ENCODE measurements around the gene TC2N. TPM values are rescaled to one million over a fixed set of nuclear protein-coding genes. Genes with fewer than 3 reads are reported as not detected.
A peak's percentile ranks its signal among the peaks of the same experiment; 100 is the strongest.
"Not testable (repeated sequence)": the region's sequence is repeated elsewhere in the genome, so short reads cannot be mapped to it uniquely, and the experiment has no call there.

Gene TC2N
- total RNA-seq, 2 donors from 2014 or later, result 178 to 214 TPM

DNA sequence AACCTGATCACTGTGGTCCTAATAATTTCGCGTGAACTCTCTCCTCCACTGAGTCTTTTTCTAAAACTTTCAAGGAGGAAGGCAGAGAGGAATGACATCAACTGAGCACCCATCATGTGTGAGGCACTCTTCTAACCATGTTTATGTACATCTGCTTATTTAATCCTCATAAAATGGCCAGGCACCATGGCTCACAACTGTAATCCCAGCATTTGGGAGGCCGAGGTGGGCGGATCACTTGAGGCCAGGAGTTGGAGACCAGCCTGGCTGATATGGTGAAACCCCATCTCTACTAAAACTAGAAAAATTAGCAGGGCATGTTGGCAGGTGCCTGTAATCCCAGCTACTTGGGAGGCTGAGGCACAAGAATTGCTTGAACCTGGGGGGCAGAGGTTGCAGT, 4.1 kb upstream of the TC2N start:
- H3K9me3 ChIP-seq (ENCODE audit: control insufficient read depth, low read length, poor library complexity, severe bottlenecking); ATAC-seq; H3K36me3 Mint-ChIP-seq (ENCODE audit: low read depth); DNase-seq; H3K4me3 Mint-ChIP-seq; H3K27me3 Mint-ChIP-seq: not testable (repeated sequence)
- H3K4me1 Mint-ChIP-seq, result peaks cover 78% of the 10 kb centered on the region
- peak overlapping the region; percentile 100 for H3K27ac Mint-ChIP-seq

GRCh38 chr14:91870890-91871289, 3.6 kb upstream of the TC2N start:
- H3K27ac Mint-ChIP-seq, result peak overlapping the region; percentile 100
- no peaks in the 10 kb centered on the region for H3K27me3 Mint-ChIP-seq
- peaks cover 2% of the 10 kb centered on the region for H3K36me3 Mint-ChIP-seq (ENCODE audit: low read depth)
- peaks cover 79% of the 10 kb centered on the region for H3K4me1 Mint-ChIP-seq
- no peaks in the 10 kb centered on the region for H3K9me3 ChIP-seq (ENCODE audit: control insufficient read depth, low read length, poor library complexity, severe bottlenecking)
- DNase-seq (no peak), ATAC-seq (no peak)
- H3K4me3 Mint-ChIP-seq, result peak overlapping the region; percentile 89

- Mint-ChIP-seq H3K27ac (peak overlapping the region; percentile 100), H3K4me3 (peak overlapping the region; percentile 89), H3K4me1 (peaks cover 75% of the 10 kb centered on the region), H3K27me3 (no peaks in the 10 kb centered on the region), H3K36me3 (ENCODE audit: low read depth) (peaks cover 2% of the 10 kb centered on the region)
- DNase-seq, result peak; percentile 36 to 62 (median 54)
- H3K9me3 ChIP-seq (ENCODE audit: control insufficient read depth, low read length, poor library complexity, severe bottlenecking), result no peaks in the 10 kb centered on the region
- ATAC-seq, result peak; percentile 61
Measured at GRCh38 chr14:91870001-91870400, 2.7 kb upstream of the TC2N start.

- H3K9me3 ChIP-seq (ENCODE audit: control insufficient read depth, low read length, poor library complexity, severe bottlenecking), result no peaks in the 10 kb centered on the region
- peak overlapping the region; percentile 89 for H3K4me3 Mint-ChIP-seq
- no peaks in the 10 kb centered on the region for H3K27me3 Mint-ChIP-seq
- peak overlapping the region; percentile 100 for H3K27ac Mint-ChIP-seq
- H3K4me1 Mint-ChIP-seq, result peaks cover 74% of the 10 kb centered on the region
- ATAC-seq (no peak), DNase-seq (no peak)
- peaks cover 2% of the 10 kb centered on the region for H3K36me3 Mint-ChIP-seq (ENCODE audit: low read depth)
Measured at GRCh38 chr14:91869556-91869955, 2.2 kb upstream of the TC2N start.

GRCh38 chr14:91866511-91867295, 633 bp downstream of the TC2N start:
- H3K9me3 ChIP-seq (ENCODE audit: control insufficient read depth, low read length, poor library complexity, severe bottlenecking), result no peaks in the 10 kb centered on the region
- Mint-ChIP-seq H3K4me3 (peak overlapping the region; percentile 98), H3K27ac (peak overlapping the region; percentile 100), H3K36me3 (ENCODE audit: low read depth) (peaks cover 2% of the 10 kb centered on the region), H3K4me1 (peaks cover 69% of the 10 kb centered on the region), H3K27me3 (no peaks in the 10 kb centered on the region)
- ATAC-seq (no peak), DNase-seq (no peak)

DNA sequence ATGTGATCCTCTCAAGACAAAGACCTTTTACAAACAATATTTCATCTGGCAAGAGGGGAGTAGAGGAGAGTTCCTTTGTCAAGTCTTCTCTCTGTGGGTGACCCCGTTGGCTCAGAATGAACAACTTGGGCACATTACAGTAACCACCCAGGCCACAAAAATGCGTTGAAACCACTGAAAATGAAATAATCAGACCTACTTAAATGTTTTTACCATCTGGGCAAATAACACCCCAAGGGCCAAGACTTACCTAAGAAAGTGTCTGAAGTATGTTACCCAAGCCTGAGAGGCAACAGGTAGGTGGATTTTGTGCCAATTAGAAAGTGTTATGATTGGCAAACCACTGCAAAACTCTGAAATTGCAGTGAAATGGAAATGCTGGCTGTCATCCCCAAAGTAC, 1.3 kb downstream of the TC2N start:
- peaks cover 5% of the 10 kb centered on the region for H3K36me3 Mint-ChIP-seq (ENCODE audit: low read depth)
- H3K9me3 ChIP-seq (ENCODE audit: control insufficient read depth, low read length, poor library complexity, severe bottlenecking), result no peaks in the 10 kb centered on the region
- ATAC-seq (no peak), DNase-seq (no peak)
- H3K4me3 Mint-ChIP-seq, result peak overlapping the region; percentile 98
- no peaks in the 10 kb centered on the region for H3K27me3 Mint-ChIP-seq
- H3K4me1 Mint-ChIP-seq, result peaks cover 75% of the 10 kb centered on the region
- peak overlapping the region; percentile 100 for H3K27ac Mint-ChIP-seq

DNA sequence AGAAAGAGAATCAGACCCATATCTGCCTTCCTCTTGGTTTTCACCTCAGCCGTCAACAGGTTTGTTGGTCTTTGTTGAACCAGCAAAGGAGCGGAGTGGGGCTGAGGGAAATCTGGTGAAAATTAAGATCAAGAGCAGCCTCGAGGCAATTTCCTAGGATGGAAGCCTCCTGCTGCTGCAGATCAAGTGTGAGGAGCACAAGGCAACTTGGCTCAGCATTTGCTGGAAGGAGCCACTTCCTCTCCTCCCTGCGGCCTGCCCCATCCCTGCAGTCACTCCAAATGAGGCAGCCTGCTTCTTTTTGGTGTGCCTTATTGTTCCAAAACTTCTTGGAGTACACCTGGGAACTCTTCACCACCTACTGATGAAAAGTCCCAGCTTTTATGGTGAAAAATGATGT, 4.9 kb downstream of the TC2N start:
- no peaks in the 10 kb centered on the region for H3K27me3 Mint-ChIP-seq
- peak overlapping the region; percentile 85 for H3K4me3 Mint-ChIP-seq
- no peak for DNase-seq
- ATAC-seq, result no peak
- peaks cover 15% of the 10 kb centered on the region for H3K36me3 Mint-ChIP-seq (ENCODE audit: low read depth)
- peak overlapping the region; percentile 100 for H3K27ac Mint-ChIP-seq
- peaks cover 68% of the 10 kb centered on the region for H3K4me1 Mint-ChIP-seq
- no peaks in the 10 kb centered on the region for H3K9me3 ChIP-seq (ENCODE audit: control insufficient read depth, low read length, poor library complexity, severe bottlenecking)

DNA sequence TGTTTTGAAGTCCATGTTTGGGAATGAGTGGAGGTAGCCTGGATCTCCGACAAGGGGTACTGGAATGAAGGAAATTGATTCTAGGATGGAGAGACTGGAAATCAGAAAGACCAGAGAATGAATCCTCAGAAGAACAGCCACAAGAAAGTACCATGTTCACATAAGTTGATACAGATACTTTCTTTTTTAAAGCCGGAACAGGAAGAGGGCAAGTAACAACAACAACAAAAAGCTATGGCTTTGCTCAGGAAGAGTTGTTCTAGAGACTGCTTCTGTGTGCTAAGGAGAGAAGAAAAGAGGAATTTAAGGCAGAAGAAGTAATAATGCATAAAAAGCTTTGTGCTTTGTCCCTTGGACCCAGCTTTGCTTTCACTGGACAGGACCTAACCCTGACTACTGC, 6.2 kb downstream of the TC2N start:
- peak overlapping the region; percentile 96 for H3K4me3 Mint-ChIP-seq
- H3K36me3 Mint-ChIP-seq (ENCODE audit: low read depth), result peaks cover 13% of the 10 kb centered on the region
- no peaks in the 10 kb centered on the region for H3K9me3 ChIP-seq (ENCODE audit: control insufficient read depth, low read length, poor library complexity, severe bottlenecking)
- DNase-seq (no peak), ATAC-seq (peak; percentile 73)
- H3K27ac Mint-ChIP-seq, result peak overlapping the region; percentile 100
- H3K27me3 Mint-ChIP-seq, result no peaks in the 10 kb centered on the region
- peaks cover 64% of the 10 kb centered on the region for H3K4me1 Mint-ChIP-seq

DNA sequence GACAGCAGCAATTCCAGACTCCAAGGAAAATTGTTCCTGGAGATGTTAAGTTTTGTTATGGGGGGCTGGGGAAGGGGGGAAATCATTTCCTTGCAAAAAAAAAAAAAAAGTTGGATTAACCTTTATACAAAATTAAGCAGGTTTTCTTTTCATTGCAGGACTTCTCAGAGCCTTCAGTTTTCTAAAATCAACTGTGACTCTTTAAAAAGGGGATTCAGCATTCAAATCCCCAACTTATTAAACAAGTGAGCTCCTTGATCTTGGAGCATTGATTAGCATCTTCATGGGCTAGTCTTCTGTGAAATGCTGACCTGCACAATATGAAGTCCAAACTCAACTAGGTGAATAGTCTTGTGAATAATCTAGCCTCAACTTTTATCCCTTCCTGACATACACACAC, 7.1 kb downstream of the TC2N start:
- ATAC-seq (no peak), DNase-seq (no peak)
- Mint-ChIP-seq H3K27ac (peak overlapping the region; percentile 100), H3K4me1 (peaks cover 71% of the 10 kb centered on the region), H3K4me3 (peak overlapping the region; percentile 39), H3K36me3 (ENCODE audit: low read depth) (peaks cover 20% of the 10 kb centered on the region), H3K27me3 (no peaks in the 10 kb centered on the region)
- H3K9me3 ChIP-seq (ENCODE audit: control insufficient read depth, low read length, poor library complexity, severe bottlenecking), result no peaks in the 10 kb centered on the region

- Mint-ChIP-seq H3K4me3 (peak overlapping the region; percentile 10), H3K36me3 (ENCODE audit: low read depth) (peaks cover 20% of the 10 kb centered on the region), H3K27me3 (no peaks in the 10 kb centered on the region), H3K27ac (peak overlapping the region; percentile 100), H3K4me1 (peaks cover 71% of the 10 kb centered on the region)
- no peaks in the 10 kb centered on the region for H3K9me3 ChIP-seq (ENCODE audit: control insufficient read depth, low read length, poor library complexity, severe bottlenecking)
- DNase-seq (no peak), ATAC-seq (peak; percentile 35)
Measured at GRCh38 chr14:91858536-91859275, 8.6 kb downstream of the TC2N start.

DNA sequence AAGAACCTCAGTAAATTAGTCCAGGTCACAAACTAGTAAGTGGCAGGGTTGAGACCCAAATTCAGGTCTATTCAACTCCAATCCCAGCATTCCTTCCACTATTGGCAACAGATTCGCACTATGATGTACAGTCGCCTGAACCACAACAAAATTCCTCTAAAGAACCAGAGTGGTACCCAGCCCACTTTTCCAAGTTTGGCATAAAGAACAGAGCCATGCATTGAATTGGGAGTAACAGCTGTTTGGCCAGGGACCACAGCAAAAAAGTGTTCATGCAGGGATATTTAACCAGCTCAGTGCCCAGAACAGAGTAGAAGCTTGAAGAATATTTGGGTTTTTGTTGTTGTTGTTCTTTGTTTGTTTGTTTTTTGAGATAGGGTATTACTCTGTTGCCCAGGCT, 9.7 kb downstream of the TC2N start:
- no peak for ATAC-seq
- no peak for DNase-seq
- Mint-ChIP-seq H3K27me3 (no peaks in the 10 kb centered on the region), H3K4me3 (no peak overlapping the region), H3K27ac (peak overlapping the region; percentile 100), H3K36me3 (ENCODE audit: low read depth) (peaks cover 21% of the 10 kb centered on the region), H3K4me1 (peaks cover 68% of the 10 kb centered on the region)
- peaks cover 2% of the 10 kb centered on the region for H3K9me3 ChIP-seq (ENCODE audit: control insufficient read depth, low read length, poor library complexity, severe bottlenecking)

DNA sequence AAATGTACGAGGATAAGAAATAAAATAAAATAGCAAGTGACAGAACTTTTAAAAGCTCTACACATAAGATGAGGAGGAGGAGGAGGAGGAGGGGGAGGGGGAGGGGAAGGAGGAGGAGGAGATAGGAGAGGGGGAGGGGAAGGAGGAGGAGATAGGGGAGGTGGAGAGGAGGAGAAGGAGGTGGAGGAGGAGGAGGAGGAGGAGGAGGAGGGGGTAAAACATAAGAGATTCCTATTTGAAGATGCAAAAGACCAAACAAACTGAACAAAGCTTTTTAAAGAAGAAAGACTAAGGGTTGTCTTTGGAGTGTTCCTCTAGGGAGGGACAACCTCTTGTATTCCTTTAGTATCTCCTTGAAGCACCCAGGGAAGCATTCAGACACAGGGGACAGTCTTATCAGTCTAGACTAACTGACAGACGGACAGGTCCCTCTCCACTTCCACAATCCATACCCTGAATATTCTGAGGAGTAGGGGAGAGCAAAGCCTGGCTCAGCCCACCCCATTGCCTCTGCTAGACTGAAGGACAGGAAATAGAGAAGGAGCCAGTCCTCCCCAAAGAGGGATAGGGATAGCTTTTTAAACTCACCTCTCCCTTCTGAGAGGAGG, 12.9 kb downstream of the TC2N start:
- no peak for ATAC-seq

DNA sequence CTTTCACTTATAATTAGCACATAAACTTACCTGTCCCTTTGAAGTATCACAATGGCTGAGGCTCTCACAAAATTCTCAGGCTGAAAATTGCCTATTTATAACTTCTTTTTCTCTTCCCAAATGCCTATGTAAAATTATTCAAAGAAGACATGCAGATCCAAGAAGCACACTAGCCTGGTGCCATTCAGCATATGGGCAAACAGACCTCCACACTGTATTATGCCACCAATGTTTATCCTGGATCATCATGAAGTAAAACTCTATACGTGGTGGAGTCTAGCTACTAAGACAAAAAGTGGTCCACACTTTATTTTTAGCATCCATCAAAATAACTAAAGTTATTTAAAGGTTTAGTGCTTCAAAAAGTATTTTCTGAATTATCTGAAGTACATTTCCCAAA, 15.8 kb downstream of the TC2N start:
- Mint-ChIP-seq H3K4me3 (no peak overlapping the region), H3K36me3 (ENCODE audit: low read depth) (peaks cover 11% of the 10 kb centered on the region), H3K27ac (peak overlapping the region; percentile 82), H3K27me3 (no peaks in the 10 kb centered on the region), H3K4me1 (peaks cover 53% of the 10 kb centered on the region)
- peaks cover 2% of the 10 kb centered on the region for H3K9me3 ChIP-seq (ENCODE audit: control insufficient read depth, low read length, poor library complexity, severe bottlenecking)
- ATAC-seq (no peak), DNase-seq (no peak)

More for the DNA sequence above, 12.9 kb downstream of the TC2N start:
- peaks cover 2% of the 10 kb centered on the region for H3K9me3 ChIP-seq (ENCODE audit: control insufficient read depth, low read length, poor library complexity, severe bottlenecking)
- H3K4me1 Mint-ChIP-seq, result peaks cover 54% of the 10 kb centered on the region
- H3K27ac Mint-ChIP-seq, result peak overlapping the region; percentile 90
- H3K27me3 Mint-ChIP-seq, result no peaks in the 10 kb centered on the region
- peaks cover 14% of the 10 kb centered on the region for H3K36me3 Mint-ChIP-seq (ENCODE audit: low read depth)
- H3K4me3 Mint-ChIP-seq, result peak overlapping the region; percentile 75
- DNase-seq, result no peak
